Activated T-cell treated with anti-CD3 and anti-CD28 coated beads, Interleukin-2, amount 50 U/mL, for 4 hours (primary cell): ENCODE data around the gene BDKRB1. TPM values are rescaled to one million over a fixed set of nuclear protein-coding genes. Genes with fewer than 3 reads are reported as not detected.

ENCODE experiments used
- ATAC-seq, 2 donors: fragments of 200-7000 bp; cut with Tn5 transposase; one replicate each; pipeline ENCODE4 v1.10.0; 2021
- DNase-seq: peaks from one replicate; pipeline ENCODE4 v3.0.0-alpha.2; 2020
- H3K27me3 Mint-ChIP-seq: one replicate; pipeline ENCODE4 v1.8.0; 2021; ENCODE audit warnings: low read depth, mixed read lengths
- H3K36me3 Mint-ChIP-seq: one replicate; pipeline ENCODE4 v1.8.0; 2022; ENCODE audit warnings: mixed read lengths; ENCODE audit not compliant: insufficient read depth
- H3K4me1 Mint-ChIP-seq: one replicate; pipeline ENCODE4 v1.8.0; 2021; ENCODE audit warnings: low read depth, mixed read lengths
- H3K4me3 Mint-ChIP-seq: one replicate; pipeline ENCODE4 v1.8.0; 2021; ENCODE audit warnings: mild to moderate bottlenecking, moderate library complexity, mixed read lengths
- H3K9me3 Mint-ChIP-seq: one replicate; pipeline ENCODE4 v1.8.0; 2021; ENCODE audit warnings: mixed read lengths
- total RNA-seq, 3 donors: library from RNA; stranded (reverse); gene quantifications; one replicate each; pipeline ENCODE4 v1.2.1, GENCODE V29; 2021

BDKRB1 gene
- total RNA-seq, 3 donors from 2014 or later = not detected

- H3K36me3 Mint-ChIP-seq = peaks cover 18% of the 10 kb centered on the region
- H3K4me1 Mint-ChIP-seq = no peaks in the 10 kb centered on the region
- H3K27me3 Mint-ChIP-seq = no peaks in the 10 kb centered on the region
- no peak for DNase-seq
- H3K9me3 Mint-ChIP-seq = no peaks in the 10 kb centered on the region
- ATAC-seq = no peak
- H3K4me3 Mint-ChIP-seq = no peak overlapping the region
These were observed 43.4 kb downstream of the BDKRB1 start for GRCh38 chr14:96299441-96299840.

GRCh38 chr14:96303981-96304380 is 48.0 kb downstream of the BDKRB1 start:
- H3K4me3 Mint-ChIP-seq = no peak overlapping the region
- no peaks in the 10 kb centered on the region for H3K27me3 Mint-ChIP-seq
- ATAC-seq (no peak), DNase-seq (no peak)
- H3K9me3 Mint-ChIP-seq = no peaks in the 10 kb centered on the region
- H3K4me1 Mint-ChIP-seq = no peaks in the 10 kb centered on the region
- peaks cover 24% of the 10 kb centered on the region for H3K36me3 Mint-ChIP-seq

DNA sequence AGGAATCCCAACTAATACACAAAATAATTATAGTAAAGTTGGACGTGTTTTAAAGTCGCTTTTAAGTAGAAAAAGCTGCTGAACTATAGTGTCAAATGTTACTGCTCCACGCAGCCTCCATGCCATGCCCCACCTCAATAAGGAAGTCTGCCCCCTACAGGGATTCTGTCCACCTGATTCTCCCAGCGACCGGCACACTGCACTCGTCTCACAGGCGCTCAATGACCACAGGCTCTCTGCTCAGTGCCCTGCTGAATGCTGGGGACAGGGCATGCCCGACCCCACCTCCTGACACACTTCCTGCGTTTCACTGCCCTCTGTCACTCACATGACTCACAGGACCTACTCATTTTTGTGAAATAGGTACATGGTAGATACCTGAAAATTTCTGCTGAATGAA is 48.9 kb downstream of the BDKRB1 start:
- Mint-ChIP-seq H3K9me3 (no peaks in the 10 kb centered on the region), H3K36me3 (peaks cover 34% of the 10 kb centered on the region), H3K27me3 (no peaks in the 10 kb centered on the region)

DNA sequence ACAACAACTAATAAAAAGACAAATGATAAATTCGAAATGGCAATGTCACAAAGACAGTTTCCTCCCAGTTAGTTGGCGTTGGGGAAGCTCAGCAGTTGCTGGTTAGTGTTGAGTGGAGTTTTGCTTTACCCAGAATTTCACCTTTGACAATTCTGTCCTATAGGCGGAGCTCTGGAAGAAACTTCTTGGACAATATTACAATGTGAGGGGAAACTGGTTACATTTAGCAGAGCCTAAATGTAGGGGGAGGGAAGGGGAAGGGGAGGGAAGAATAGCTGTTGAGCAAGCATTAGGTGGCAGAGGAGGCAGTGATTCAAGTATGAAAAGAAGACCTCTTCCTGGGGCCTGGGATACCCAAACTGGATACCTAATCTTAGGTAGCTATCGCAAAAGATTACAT is 51.4 kb downstream of the BDKRB1 start:
- H3K27me3 Mint-ChIP-seq = no peaks in the 10 kb centered on the region
- no peaks in the 10 kb centered on the region for H3K9me3 Mint-ChIP-seq
- no peaks in the 10 kb centered on the region for H3K4me1 Mint-ChIP-seq
- no peak for ATAC-seq
- H3K4me3 Mint-ChIP-seq = no peak overlapping the region
- no peak for DNase-seq
- H3K36me3 Mint-ChIP-seq = peaks cover 36% of the 10 kb centered on the region

More for the DNA sequence above, 48.9 kb downstream of the BDKRB1 start:
- DNase-seq (no peak), ATAC-seq (no peak)
- Mint-ChIP-seq H3K4me1 (no peaks in the 10 kb centered on the region), H3K4me3 (no peak overlapping the region)

GRCh38 chr14:96309133-96309895 is 53.3 kb downstream of the BDKRB1 start:
- Mint-ChIP-seq H3K4me1 (no peaks in the 10 kb centered on the region), H3K4me3 (no peak overlapping the region), H3K9me3 (no peaks in the 10 kb centered on the region), H3K27me3 (no peaks in the 10 kb centered on the region), H3K36me3 (peaks cover 41% of the 10 kb centered on the region)
- ATAC-seq (no peak), DNase-seq (no peak)

GRCh38 chr14:96309896-96310330 is 53.9 kb downstream of the BDKRB1 start:
- Mint-ChIP-seq H3K9me3 (no peaks in the 10 kb centered on the region), H3K4me1 (no peaks in the 10 kb centered on the region), H3K36me3 (peaks cover 41% of the 10 kb centered on the region), H3K4me3 (no peak overlapping the region), H3K27me3 (no peaks in the 10 kb centered on the region)
- no peak for ATAC-seq
- no peak for DNase-seq

DNA sequence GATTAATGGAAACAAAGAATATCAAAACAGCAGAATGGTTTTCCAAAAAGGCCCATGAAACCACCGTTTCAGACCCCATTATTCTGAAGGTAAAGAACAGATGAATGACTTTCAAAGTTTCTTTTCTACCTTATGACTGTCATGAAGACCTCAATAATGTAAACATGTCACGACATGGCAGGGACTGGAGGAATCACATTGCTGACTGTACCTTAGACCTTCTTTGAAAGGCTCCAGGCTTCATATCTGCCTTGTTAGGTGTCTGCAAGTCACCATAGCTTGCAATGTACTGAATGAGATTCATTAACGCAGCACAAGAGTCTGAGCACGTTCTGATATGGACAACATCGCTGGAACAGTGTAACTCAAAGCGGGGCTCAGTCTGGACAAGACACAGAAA is 54.9 kb downstream of the BDKRB1 start:
- ATAC-seq = no peak
- no peak for DNase-seq
- peaks cover 49% of the 10 kb centered on the region for H3K36me3 Mint-ChIP-seq
- H3K9me3 Mint-ChIP-seq = no peaks in the 10 kb centered on the region
- no peaks in the 10 kb centered on the region for H3K4me1 Mint-ChIP-seq
- H3K4me3 Mint-ChIP-seq = no peak overlapping the region
- no peaks in the 10 kb centered on the region for H3K27me3 Mint-ChIP-seq

Other genes with a start within 250 kb of the BDKRB1 start
- gene C14orf132, start 216.8 kb upstream of the BDKRB1 start, total RNA-seq = under 1 TPM; 0.38 to 0.61 (median 0.43) TPM
- not detected for gene BDKRB2, start 51.4 kb upstream of the BDKRB1 start, total RNA-seq
- 10 to 100 TPM; 14.9 to 17.9 (median 17.4) TPM for gene ATG2B, start 107.1 kb downstream of the BDKRB1 start, total RNA-seq
- 10 to 100 TPM; 17.9 to 21.1 (median 19.3) TPM for gene GSKIP, start 107.3 kb downstream of the BDKRB1 start, total RNA-seq
- under 1 TPM in 2 of 3 donors, not detected in 1; 0.13 to 0.18 TPM for gene AK7, start 135.9 kb downstream of the BDKRB1 start, total RNA-seq
- 100 to 1,000 TPM; 161 to 180 (median 164) TPM for gene PAPOLA, start 246.2 kb downstream of the BDKRB1 start, total RNA-seq